Right lobe of liver (tissue), 4 donors: ENCODE results near the gene LRRC42.

Experiments used
- CTCF ChIP-seq, 4 donors: fragments of 200-600 bp in 3 of 4; fragments of 450-650 bp in 1 of 4; IDR thresholded peaks; one replicate each; pipeline versions ENCODE4 v1.5.1 to v1.8.0; 2016 to 2022; ENCODE audit warnings: antibody characterized with exemption in 4 of 4, mild to moderate bottlenecking in 2 of 4
- POLR2A ChIP-seq: fragments of 450-650 bp; IDR thresholded peaks from one replicate; pipeline ENCODE4 v1.6.1; 2017; ENCODE audit warnings: antibody characterized with exemption, mild to moderate bottlenecking
- donor health status: DM: no; HTN: no; CAD: no.
- donor health status: DM: no; HTN: no; CAD: no.
- donor health status: DM: no; HTN: yes; CAD: no.

- TF ChIP-seq POLR2A (no peak), CTCF (IDR thresholded peaks at IDR 0.05) (no peak)
Measured at GRCh38 chr1:53979712-53980450, 33.7 kb downstream of the LRRC42 start.
